Mesenchymal stem cell (in vitro differentiated cells and primary cell): ENCODE results near the gene STOX1.
"Not testable (repeated sequence)": the region's sequence is repeated elsewhere in the genome, so short reads cannot be mapped to it uniquely, and the experiment has no call there.

Experiments used
- DNase-seq: peaks from one replicate; pipeline ENCODE4 v3.0.0-alpha.2; 2013
- H2AFZ ChIP-seq: one replicate; pipeline ENCODE4 v1.6.1; 2013; ENCODE audit warnings: low read depth, mild to moderate bottlenecking, control low read depth, inconsistent platforms, low read length, moderate library complexity
- H2AK5ac ChIP-seq: 2 replicates; pipeline ENCODE4 v1.6.1; 2013; ENCODE audit warnings: low read length, moderate library complexity, mild to moderate bottlenecking, inconsistent platforms; ENCODE audit not compliant: severe bottlenecking
- H2BK120ac ChIP-seq: one replicate; pipeline ENCODE4 v1.6.1; 2013; ENCODE audit warnings: low read depth, mild to moderate bottlenecking, inconsistent platforms, low read length, moderate library complexity
- H2BK12ac ChIP-seq, 2 experiments: one replicate each; pipeline ENCODE4 v1.6.1; 2013; ENCODE audit warnings: inconsistent platforms in 2 of 2, low read length in 2 of 2, mild to moderate bottlenecking in 2 of 2, moderate library complexity in 2 of 2, control low read depth in 1 of 2
- H2BK15ac ChIP-seq: one replicate; pipeline ENCODE4 v1.6.1; 2013; ENCODE audit warnings: mild to moderate bottlenecking, low read depth, inconsistent platforms; ENCODE audit not compliant: poor library complexity, severe bottlenecking
- H2BK5ac ChIP-seq: 2 replicates; pipeline ENCODE4 v1.6.1; 2013; ENCODE audit warnings: low read depth, mild to moderate bottlenecking, low read length, control low read depth, inconsistent platforms; ENCODE audit not compliant: poor library complexity, severe bottlenecking
- H3K14ac ChIP-seq, 2 experiments: one replicate each; pipeline ENCODE4 v1.6.1; 2013; ENCODE audit warnings: inconsistent platforms in 2 of 2, low read length in 2 of 2, control low read depth in 1 of 2, mild to moderate bottlenecking in 1 of 2, moderate library complexity in 1 of 2
- H3K18ac ChIP-seq, 2 experiments: one replicate each; pipeline ENCODE4 v1.6.1; 2013; ENCODE audit warnings: inconsistent platforms in 2 of 2, low read length in 2 of 2, control low read depth in 1 of 2, low read depth in 1 of 2, mild to moderate bottlenecking in 1 of 2
- H3K23ac ChIP-seq, 2 experiments: one replicate each; pipeline ENCODE4 v1.6.1; 2013; ENCODE audit warnings: inconsistent platforms in 2 of 2, low read length in 2 of 2, mild to moderate bottlenecking in 2 of 2, moderate library complexity in 2 of 2, control low read depth in 1 of 2
- H3K27ac ChIP-seq: 2 replicates; pipeline ENCODE4 v1.5.1; 2013; ENCODE audit warnings: mild to moderate bottlenecking, moderate library complexity, low read length, control low read depth, inconsistent platforms; ENCODE audit not compliant: poor library complexity, severe bottlenecking
- H3K27me3 ChIP-seq, 2 experiments: 2 replicates each; pipeline versions ENCODE4 v1.6.1 to v1.7.0; 2013; ENCODE audit warnings: low read length in 2 of 2, mild to moderate bottlenecking in 2 of 2, moderate library complexity in 2 of 2, control low read depth in 1 of 2, inconsistent platforms in 1 of 2; ENCODE audit not compliant: control insufficient read depth in 1 of 2, insufficient read depth in 1 of 2
- H3K36me3 ChIP-seq, 2 experiments: 2 replicates each; pipeline versions ENCODE4 v1.6.1 to v1.7.0; 2013; ENCODE audit warnings: low read length in 2 of 2, control low read depth in 1 of 2, inconsistent platforms in 1 of 2, low read depth in 1 of 2, mild to moderate bottlenecking in 1 of 2; ENCODE audit not compliant: insufficient read depth in 2 of 2, control insufficient read depth in 1 of 2
- H3K4ac ChIP-seq, 2 experiments: one replicate each; pipeline ENCODE4 v1.6.1; 2013; ENCODE audit warnings: inconsistent platforms in 2 of 2, low read length in 2 of 2, mild to moderate bottlenecking in 2 of 2, moderate library complexity in 2 of 2, control low read depth in 1 of 2, low read depth in 1 of 2
- H3K4me1 ChIP-seq: 2 replicates; pipeline ENCODE4 v1.6.1; 2013; ENCODE audit warnings: low read depth, low read length, control low read depth; ENCODE audit not compliant: control insufficient read depth, insufficient read depth
- H3K4me2 ChIP-seq: 2 replicates; pipeline ENCODE4 v1.6.1; 2013; ENCODE audit warnings: low read length, mild to moderate bottlenecking, inconsistent platforms; ENCODE audit not compliant: poor library complexity, severe bottlenecking
- H3K4me3 ChIP-seq, 2 experiments: 2 replicates each; pipeline versions ENCODE4 v1.5.1 to v1.7.0; 2013; ENCODE audit warnings: low read length in 2 of 2, mild to moderate bottlenecking in 2 of 2, control low read depth in 1 of 2, low read depth in 1 of 2; ENCODE audit not compliant: insufficient read depth in 1 of 2
- H3K79me1 ChIP-seq: replicated peaks from 2 replicates; pipeline ENCODE4 v1.6.1; 2013; ENCODE audit warnings: mild to moderate bottlenecking, control low read depth, low read length, inconsistent platforms; ENCODE audit not compliant: poor library complexity, severe bottlenecking
- H3K9ac ChIP-seq: 2 replicates; pipeline ENCODE4 v1.7.0; 2013; ENCODE audit warnings: mild to moderate bottlenecking, low read length, moderate library complexity
- H3K9me3 ChIP-seq: 2 replicates; pipeline ENCODE4 v1.7.0; 2013; ENCODE audit warnings: mild to moderate bottlenecking, low read length; ENCODE audit not compliant: control insufficient read depth
- H4K8ac ChIP-seq: one replicate; pipeline ENCODE4 v1.6.1; 2013; ENCODE audit warnings: inconsistent platforms, mild to moderate bottlenecking, low read length, moderate library complexity
- H4K91ac ChIP-seq: one replicate; pipeline ENCODE4 v1.6.1; 2013; ENCODE audit warnings: mild to moderate bottlenecking, low read length, inconsistent platforms
- WGBS: methylation state at CpG from one replicate; pipeline ENCODE4 v1.1.7; 2013; ENCODE audit warnings: mixed read lengths; 5-methylcytosine and 5-hydroxymethylcytosine counted together

STOX1 gene

DNA sequence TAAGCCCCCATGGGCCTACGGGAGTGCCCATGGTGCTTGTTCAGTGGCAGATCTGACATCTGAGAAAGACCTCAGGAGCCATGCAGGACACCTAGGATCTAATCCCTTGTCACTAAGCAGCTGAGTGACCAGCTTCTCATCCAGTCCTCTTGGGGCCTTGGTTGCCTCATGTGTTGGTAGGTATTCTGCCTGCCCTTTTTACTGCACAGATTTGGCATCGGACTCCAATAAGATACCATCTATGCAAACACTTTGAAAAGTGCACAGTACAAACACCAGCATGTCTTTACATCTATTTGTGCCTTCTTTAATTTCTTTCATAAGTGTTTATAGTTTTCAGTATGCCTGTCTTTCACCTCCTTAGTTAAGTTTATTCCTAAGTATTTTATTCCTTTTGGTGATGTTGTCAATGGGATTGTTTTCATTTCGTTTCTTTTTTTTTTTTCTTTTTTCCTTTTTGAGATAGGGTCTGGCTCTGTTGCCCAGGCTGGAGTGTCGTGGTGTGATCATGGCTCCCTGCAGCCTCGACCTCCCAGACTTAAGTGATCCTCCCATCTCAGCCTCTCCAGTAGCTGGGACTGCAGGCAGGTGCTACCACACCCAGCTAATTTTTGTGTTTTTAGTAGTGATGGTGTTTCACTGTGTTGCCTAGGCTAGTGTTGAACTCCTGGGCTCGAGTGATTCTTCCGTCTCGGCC, 10.4 kb downstream of the STOX1 start:
- Histone ChIP-seq H2BK12ac (no peak overlapping the region), H4K91ac (no peak overlapping the region), H3K27ac (no peak overlapping the region), H2BK5ac (no peak overlapping the region), H2AK5ac (no peak overlapping the region), H2BK15ac (no peak overlapping the region), H3K14ac (no peak overlapping the region), H3K36me3 (no peaks in the 10 kb centered on the region), H4K8ac (peak overlapping the region; percentile 12), H3K4me1 (no peaks in the 10 kb centered on the region), H3K27me3 (peaks cover 0 to 19% of the 10 kb centered on the region in 2 experiments), H3K9me3 (no peaks in the 10 kb centered on the region), H2AFZ (no peak overlapping the region), H3K23ac (no peak overlapping the region), H3K4me2 (no peak overlapping the region), H3K4ac (no peak overlapping the region), H2BK120ac (no peak overlapping the region), H3K4me3 (no peak overlapping the region), H3K18ac (no peak overlapping the region), H3K79me1 (no peaks in the 10 kb centered on the region), H3K9ac (no peak overlapping the region)
- 87% methylated on average over 7 of the region's 8 CpGs for WGBS
- DNase-seq, result no peak

- not testable (repeated sequence) for H4K91ac ChIP-seq, H3K4me1 ChIP-seq, H2AFZ ChIP-seq, H3K18ac ChIP-seq, H3K27me3 ChIP-seq, H3K14ac ChIP-seq, H3K4me3 ChIP-seq, H3K9me3 ChIP-seq, H2AK5ac ChIP-seq, H3K9ac ChIP-seq, H2BK120ac ChIP-seq, H4K8ac ChIP-seq, H3K36me3 ChIP-seq, H3K79me1 ChIP-seq, H3K27ac ChIP-seq, H2BK12ac ChIP-seq, H2BK15ac ChIP-seq, H3K23ac ChIP-seq, H3K4me2 ChIP-seq, H2BK5ac ChIP-seq, DNase-seq, H3K4ac ChIP-seq
- WGBS, result 97% methylated on average over 9 of the region's 9 CpGs
These were observed 13.3 kb downstream of the STOX1 start for GRCh38 chr10:68840650-68841049.

DNA sequence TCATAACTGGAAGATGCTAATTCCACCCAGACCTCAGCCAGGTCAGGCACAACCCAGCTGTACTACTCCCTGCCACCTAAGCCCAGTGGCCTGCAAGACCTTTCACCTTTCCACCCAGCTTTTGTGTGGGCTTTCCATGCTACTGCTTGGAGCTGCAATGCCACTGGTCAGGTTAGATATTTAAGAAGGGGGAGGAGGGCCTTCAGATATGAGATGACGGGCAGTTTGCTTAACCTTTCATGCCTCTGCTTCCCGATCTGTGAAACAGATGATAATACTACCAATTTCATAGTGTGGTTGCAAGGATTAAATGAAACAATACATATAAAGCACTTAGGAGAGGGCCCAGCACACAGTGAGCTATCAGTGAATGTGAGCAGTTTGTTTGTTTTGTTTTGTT, 20.9 kb downstream of the STOX1 start:
- H3K27ac ChIP-seq, result no peak overlapping the region
- H2BK5ac ChIP-seq, result no peak overlapping the region
- no peaks in the 10 kb centered on the region for H3K36me3 ChIP-seq
- H2AK5ac ChIP-seq, result no peak overlapping the region
- no peak overlapping the region for H3K14ac ChIP-seq
- H2BK15ac ChIP-seq, result no peak overlapping the region
- H4K8ac ChIP-seq, result no peak overlapping the region
- H3K9me3 ChIP-seq, result peaks cover 3% of the 10 kb centered on the region
- H4K91ac ChIP-seq, result no peak overlapping the region
- no peak overlapping the region for H3K18ac ChIP-seq
- no peak overlapping the region for H2BK120ac ChIP-seq
- no peak overlapping the region for H3K9ac ChIP-seq
- H3K23ac ChIP-seq, result no peak overlapping the region
- no peak for DNase-seq
- H3K4me3 ChIP-seq, result no peak overlapping the region
- whole genome bisulfite sequencing, result 100% methylated on average over 1 of the region's 2 CpGs
- H2BK12ac ChIP-seq, result no peak overlapping the region
- H3K27me3 ChIP-seq, result no peaks in the 10 kb centered on the region
- no peaks in the 10 kb centered on the region for H3K79me1 ChIP-seq
- H3K4ac ChIP-seq, result no peak overlapping the region
- no peak overlapping the region for H3K4me2 ChIP-seq
- peaks cover 1% of the 10 kb centered on the region for H3K4me1 ChIP-seq
- H2AFZ ChIP-seq, result no peak overlapping the region

- H3K4me2 ChIP-seq, result no peak overlapping the region
- peaks cover 1% of the 10 kb centered on the region for H3K4me1 ChIP-seq
- no peak overlapping the region for H3K14ac ChIP-seq
- no peak overlapping the region for H2BK120ac ChIP-seq
- H3K9me3 ChIP-seq, result peaks cover 3% of the 10 kb centered on the region
- no peak overlapping the region for H2AK5ac ChIP-seq
- H2BK15ac ChIP-seq, result no peak overlapping the region
- no peak overlapping the region for H4K8ac ChIP-seq
- no peak overlapping the region for H3K4ac ChIP-seq
- no peak overlapping the region for H2BK5ac ChIP-seq
- no peak overlapping the region for H3K4me3 ChIP-seq
- no peak for DNase-seq
- 71% methylated on average over 4 of the region's 4 CpGs for WGBS
- H3K23ac ChIP-seq, result no peak overlapping the region
- no peak overlapping the region for H2BK12ac ChIP-seq
- H3K36me3 ChIP-seq, result no peaks in the 10 kb centered on the region
- H2AFZ ChIP-seq, result no peak overlapping the region
- no peaks in the 10 kb centered on the region for H3K79me1 ChIP-seq
- no peak overlapping the region for H3K27ac ChIP-seq
- H4K91ac ChIP-seq, result no peak overlapping the region
- H3K18ac ChIP-seq, result no peak overlapping the region
- H3K27me3 ChIP-seq, result no peaks in the 10 kb centered on the region
- no peak overlapping the region for H3K9ac ChIP-seq
These were observed 21.5 kb downstream of the STOX1 start for GRCh38 chr10:68848806-68849205.
